ENCODE results near the gene USP7.
A peak's percentile ranks its signal among the peaks of the same experiment; 100 is the strongest.

USP7 gene

GRCh38 chr16:8952281-8952751 lies 11.4 kb downstream of the USP7 start:
- no peak for DNase-seq (ENCODE audit: low read depth in 2 of 2)

DNA sequence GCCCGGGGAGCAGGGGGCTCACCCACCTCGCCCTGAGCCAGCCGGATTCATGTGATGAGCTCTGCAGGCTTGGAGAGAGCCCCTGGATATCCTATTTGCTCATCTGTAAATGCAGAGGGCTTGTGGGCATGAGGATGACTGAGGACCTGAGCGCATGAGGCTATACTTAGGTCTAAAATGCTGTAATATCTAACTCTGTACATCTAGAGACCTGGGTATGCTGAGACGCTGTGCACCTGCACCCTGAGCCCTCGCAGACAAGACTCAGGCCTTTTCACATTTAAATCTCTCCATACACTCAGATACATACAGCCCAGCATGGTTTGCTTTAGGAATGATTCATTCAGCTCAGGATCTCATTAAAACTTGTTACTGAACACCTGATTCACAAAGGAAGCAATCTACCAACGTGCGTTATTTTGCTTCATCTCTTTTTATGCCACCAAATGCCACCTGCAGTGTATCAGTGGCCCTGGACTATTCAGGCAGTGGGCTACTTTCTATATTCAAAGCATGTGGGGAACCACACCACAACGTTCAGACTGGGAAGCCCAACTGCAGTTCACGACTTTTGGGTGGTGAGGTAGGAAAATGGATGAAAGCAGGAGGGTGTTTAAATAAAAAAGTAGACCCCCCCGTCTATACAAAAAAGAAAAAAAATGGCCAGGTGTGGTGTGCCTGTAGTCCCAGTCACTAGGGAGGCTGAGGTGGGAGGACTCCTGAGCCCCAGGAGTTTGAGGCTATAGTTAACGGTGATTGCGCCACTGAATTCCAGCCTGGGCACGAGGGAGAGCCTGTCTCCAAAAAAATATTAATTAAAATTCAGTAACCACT lies 12.0 kb downstream of the USP7 start:
- no peak for DNase-seq (ENCODE audit: low read depth in 2 of 2)

GRCh38 chr16:8950580-8951077 lies 13.1 kb downstream of the USP7 start:
- no peak for DNase-seq (ENCODE audit: low read depth in 2 of 2)

DNA sequence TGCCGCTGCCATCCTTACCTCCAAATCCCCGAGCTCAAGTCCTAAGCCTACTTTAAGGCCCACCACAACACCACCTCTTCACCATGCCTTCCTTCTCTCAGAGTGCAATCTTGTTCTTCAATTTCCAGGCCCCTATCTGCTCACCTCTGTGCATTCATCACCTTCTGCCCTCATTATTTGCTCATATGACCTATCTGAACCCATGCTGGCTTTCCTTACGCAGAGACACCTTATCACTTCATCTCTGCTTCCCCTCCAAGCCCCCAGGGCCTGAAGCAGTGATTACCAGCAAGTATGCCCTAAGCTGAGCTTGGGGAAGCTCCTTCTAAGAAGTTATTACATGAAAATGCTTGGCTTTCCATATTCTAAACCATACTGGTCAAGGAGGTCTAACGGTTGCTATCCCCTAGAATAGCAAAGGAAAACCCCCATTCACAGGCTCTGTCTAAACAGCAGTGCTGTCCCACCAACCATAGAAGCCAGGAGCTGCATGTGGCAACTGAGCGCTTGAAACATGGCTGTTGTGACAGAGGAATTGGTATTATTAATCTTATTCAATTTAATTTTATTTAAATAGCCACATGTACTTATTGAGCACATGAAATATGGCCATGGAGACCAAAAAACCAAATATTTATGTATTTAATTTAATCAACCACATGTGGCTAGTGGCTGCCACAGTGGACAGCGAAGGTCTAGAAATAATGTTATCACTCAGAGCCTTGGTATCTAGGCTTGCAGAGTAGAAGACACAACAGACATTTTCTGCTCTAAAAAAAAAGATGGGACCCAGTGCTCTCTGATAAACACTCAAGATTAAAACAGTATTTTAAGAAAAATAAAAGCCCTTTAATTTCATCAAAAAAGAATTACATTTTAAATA lies 13.9 kb downstream of the USP7 start:
- no peak for DNase-seq (ENCODE audit: low read depth in 2 of 2)

DNA sequence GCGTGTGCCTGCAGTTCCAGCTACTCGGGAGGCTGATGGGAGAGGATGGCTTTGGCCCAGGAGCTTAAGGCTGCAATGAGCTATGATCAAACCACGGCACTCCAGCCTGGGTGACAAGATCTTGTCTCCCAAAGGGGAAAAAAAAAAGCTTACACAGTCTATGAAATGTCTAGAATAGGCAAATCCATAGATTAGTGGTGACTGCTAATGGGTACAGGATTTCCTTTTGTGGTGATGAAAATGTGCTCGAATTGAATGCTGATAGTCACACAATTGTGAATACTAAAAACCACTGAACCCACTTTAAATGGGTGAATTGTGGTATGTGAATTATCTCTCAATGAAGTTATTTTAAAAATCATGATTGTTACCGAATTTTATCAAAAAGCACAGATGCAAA lies 14.9 kb downstream of the USP7 start:
- no peak for DNase-seq (ENCODE audit: low read depth in 2 of 2)

DNA sequence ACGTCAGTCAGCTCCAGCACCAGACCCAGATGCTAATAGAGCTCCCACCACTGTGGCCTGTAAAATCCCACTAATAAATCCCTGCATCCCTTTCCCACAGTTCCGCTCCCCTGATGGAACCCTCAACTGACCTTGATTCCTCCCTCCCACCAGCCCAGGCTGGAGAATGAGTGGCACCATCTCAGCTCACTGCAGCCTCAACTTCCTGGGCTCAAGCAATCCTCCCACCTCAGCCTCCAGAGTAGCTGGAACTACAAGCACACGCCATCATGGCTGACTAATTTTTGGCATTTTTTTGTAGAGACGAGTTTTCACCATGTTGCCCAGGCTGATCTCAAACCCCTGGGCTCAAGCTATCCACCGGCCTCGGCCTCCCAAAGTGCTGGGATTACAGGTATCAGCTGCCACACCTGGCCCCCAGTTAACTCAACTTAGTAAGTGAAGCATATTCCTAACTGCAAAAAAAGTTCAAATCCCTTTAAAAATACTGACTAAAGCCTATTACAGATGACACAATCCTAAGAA lies 15.6 kb downstream of the USP7 start:
- no peak for DNase-seq (ENCODE audit: low read depth in 2 of 2)

- DNase-seq (ENCODE audit: low read depth in 2 of 2) = no peak
Measured at GRCh38 chr16:8946544-8946943, 17.2 kb downstream of the USP7 start.

GRCh38 chr16:8945626-8946296 lies 17.9 kb downstream of the USP7 start:
- DNase-seq (ENCODE audit: low read depth in 2 of 2) = no peak

DNA sequence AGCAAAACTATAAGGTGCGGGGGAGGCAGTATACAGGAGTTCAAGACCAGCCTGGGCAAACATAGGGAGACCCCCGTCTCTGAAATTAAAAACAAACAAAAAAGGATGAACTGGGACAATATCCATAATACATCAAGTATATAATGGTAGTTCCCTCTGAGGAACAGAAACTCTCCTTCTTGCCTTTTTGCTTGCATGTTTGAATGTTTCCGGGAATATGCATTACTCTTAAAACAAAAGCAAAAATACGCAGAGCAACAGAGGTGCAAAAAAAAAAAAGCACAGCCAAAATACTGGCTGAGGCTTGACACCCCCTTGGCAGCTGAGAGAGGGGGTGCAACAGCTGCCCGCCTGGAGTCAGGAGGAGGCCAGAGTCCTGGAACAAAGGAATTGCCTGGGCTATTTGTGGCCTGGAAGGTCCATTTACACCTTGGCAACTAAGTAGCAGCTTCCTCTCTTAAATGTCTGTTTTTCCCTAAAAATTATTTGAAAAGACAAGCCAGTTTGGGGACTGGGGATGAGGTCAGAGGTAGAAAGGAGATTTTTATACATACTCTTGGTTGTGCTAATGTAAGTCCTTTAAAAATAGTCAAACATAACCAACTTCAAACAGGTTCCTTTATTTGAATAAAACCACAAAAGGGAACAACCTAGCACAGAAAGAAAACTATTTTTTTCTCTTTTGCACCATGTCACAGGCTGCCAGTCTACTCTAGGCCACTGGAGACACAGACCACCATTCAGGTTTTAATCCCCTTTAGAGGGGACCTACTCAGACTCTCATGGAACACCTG lies 19.5 kb downstream of the USP7 start:
- no peak for DNase-seq (ENCODE audit: low read depth in 2 of 2)

- DNase-seq (ENCODE audit: low read depth in 2 of 2) = no peak
Measured at GRCh38 chr16:8943001-8943763, 20.5 kb downstream of the USP7 start.

DNA sequence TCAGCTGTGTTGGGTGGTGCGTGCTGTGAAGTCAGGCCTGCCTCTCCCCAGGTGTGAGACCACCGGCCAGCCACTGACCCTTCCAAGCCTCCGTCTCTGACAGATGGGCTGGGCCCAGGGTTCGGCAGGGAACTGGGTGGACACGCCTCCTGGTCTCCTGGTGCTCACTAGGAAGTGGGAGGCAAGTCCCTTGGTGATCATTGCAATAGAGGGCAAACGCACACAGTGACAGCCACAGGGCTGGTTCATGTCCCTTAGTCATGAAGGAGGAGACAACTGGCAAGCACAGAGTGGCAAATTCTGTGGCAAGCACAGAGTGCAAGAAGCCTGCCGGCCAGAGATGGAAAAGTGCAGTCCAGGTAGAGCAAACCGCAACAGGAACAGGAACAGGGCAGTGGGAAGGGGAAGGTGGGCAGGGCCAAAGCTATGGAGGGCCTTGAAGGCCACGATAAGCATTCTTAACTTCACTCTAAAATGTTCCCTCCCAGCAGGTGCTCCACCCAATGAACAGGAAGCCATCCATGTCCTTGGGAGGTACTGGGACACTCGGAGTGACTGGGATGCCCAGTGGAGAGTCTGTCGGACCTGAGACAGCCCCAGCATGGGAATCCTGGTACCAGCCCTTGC lies 21.9 kb downstream of the USP7 start:
- no peak for DNase-seq (ENCODE audit: low read depth in 2 of 2)

GRCh38 chr16:8937803-8938202 lies 25.9 kb downstream of the USP7 start:
- no peak for DNase-seq (ENCODE audit: low read depth in 2 of 2)

DNA sequence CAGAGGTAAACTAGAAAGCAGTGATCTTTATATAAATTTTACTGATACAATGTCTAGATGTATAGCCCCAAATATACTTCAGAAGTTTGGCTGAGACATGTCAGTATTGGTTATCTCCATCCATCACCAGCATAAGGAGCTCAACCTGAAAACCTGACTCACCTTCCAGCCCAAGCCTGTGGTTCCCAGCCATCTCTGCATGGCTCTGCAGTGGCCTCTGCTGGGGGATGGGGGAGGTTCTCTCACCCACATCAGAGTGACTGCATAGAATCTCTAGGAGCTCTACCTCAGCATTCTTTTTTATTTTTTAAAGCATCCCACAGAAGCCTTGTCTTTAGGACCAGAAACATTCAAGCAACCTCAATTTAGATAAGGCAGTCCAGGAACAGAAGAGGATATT lies 27.3 kb downstream of the USP7 start:
- peak; percentile 54 to 73 for DNase-seq (ENCODE audit: low read depth in 2 of 2)

DNA sequence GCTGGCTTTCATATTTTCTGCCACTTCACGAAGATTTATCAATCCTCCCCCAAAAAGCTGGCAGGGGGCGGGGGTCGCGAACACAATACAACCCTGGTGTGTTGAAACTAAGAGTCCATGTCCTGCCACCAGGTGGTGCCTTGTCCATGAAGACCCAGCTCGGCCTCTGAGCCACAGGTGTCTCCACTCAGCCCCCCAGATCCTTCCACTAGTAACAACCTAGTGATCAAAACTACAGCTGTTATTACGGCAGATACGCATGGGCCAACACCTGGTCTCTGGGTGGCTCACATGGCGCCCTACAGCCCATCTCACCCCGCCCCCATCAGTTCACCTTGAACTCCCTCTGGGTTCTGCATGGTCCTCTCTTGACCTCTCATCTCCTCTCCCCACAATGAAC lies 27.7 kb downstream of the USP7 start:
- DNase-seq (ENCODE audit: low read depth in 2 of 2) = no peak

DNA sequence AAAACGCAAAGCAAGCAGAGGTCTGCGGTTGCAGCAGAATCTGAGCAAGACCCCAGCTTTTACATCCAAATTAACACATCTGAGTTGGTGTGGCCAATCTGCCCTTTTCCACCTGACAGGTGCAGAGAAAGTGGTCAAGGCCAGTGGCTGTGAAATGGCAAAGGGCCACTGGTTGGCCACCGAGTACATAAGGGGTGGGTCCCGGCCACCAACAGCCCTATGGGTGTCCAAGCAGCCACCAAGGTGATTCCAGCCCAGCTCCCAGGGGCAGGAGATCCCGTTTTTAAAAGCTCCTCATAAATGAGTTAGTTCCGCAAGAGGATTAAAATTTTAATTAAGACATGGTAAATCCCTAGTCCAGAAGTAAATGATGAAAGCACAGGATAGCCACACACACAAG lies 29.1 kb downstream of the USP7 start:
- DNase-seq (ENCODE audit: low read depth in 2 of 2) = no peak

DNA sequence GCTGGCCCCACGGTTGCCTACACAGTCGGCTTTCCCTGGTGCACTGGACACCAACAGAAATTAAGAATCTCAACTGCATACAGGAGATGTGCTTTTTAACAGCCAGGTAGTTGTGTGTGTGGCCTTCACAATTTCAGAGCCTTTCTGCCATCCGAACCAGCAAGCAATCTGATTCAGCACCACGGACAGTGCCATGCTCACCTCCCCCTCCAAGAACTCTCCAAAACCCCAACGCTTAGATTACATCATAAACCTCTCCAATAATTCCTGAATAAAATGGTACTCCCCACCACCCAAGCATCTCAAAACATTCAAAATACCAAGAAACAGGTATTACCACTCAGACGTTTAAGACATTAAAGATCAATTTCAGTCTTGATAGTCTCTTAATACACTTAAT lies 31.8 kb downstream of the USP7 start:
- DNase-seq (ENCODE audit: low read depth in 2 of 2) = no peak

DNA sequence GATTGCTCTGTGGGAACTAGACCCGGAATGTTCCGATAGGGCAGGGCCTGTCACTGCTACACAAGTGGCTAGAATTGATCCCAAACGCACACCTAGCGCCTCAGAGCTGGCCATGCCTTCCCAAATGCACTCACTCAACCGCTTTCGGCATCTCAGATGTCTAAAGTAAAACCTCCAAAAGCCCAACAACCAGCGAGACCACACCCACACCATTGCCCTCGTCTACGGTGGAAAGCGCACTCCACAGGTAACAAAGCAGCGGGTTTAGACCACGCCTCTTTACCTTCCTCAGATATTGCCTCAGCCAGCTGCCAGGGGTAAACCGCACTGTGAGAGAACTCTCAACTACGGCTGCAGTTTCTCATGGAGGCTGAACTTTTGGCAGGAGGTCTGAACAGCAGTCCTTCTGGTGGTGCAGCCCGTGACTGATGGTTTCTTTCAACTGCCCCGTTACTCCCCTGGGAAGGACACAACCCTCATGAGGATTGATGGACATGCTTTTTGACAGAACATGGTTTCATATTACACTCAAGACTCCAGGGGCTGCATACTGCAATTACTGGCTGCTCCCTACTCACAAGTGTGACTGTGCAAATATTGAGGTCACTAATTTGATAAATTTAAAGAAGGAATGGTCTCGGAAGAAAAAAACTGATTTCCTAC lies 34.5 kb downstream of the USP7 start:
- no peak for DNase-seq (ENCODE audit: low read depth in 2 of 2)

GRCh38 chr16:8928467-8928957 lies 35.2 kb downstream of the USP7 start:
- DNase-seq (ENCODE audit: low read depth in 2 of 2) = peak in 1 of 2 donors; percentile 5

- no peak for DNase-seq (ENCODE audit: low read depth in 2 of 2)
Measured at GRCh38 chr16:8926827-8927226, 36.9 kb downstream of the USP7 start.
